GM23338 (cell line): ENCODE measurements around the gene MYLK4. TPM values are rescaled to one million over a fixed set of nuclear protein-coding genes. Genes with fewer than 3 reads are reported as not detected.

Experiments
- ATAC-seq: fragments of 200-7000 bp; cut with Tn5 transposase; 3 replicates; pipeline ENCODE4 v1.9.1; 2020
- DNase-seq: peaks from one replicate; pipeline ENCODE4 v3.0.0-alpha.2; 2015; ENCODE audit warnings: low spot score
- H2AFZ ChIP-seq: fragments of 200-600 bp; sonication (generic); 2 replicates; pipeline ENCODE4 v1.8.0; 2016; ENCODE audit warnings: antibody characterized with exemption, mild to moderate bottlenecking, moderate library complexity
- H3F3A ChIP-seq: fragments of 200-600 bp; sonication (generic); replicated peaks from 2 replicates; pipeline ENCODE4 v1.8.0; 2017; ENCODE audit warnings: antibody characterized with exemption, mixed run types, low read depth
- H3K27ac ChIP-seq: fragments of 200-600 bp; sonication (generic); 2 replicates; pipeline ENCODE4 v1.6.1; 2016; ENCODE audit warnings: low read depth
- H3K27me3 ChIP-seq: fragments of 200-600 bp; sonication (generic); 2 replicates; pipeline ENCODE4 v1.8.0; 2016; ENCODE audit warnings: mild to moderate bottlenecking, mixed run types, moderate library complexity; ENCODE audit not compliant: insufficient read depth
- H3K36me3 ChIP-seq: fragments of 200-600 bp; sonication (generic); 2 replicates; pipeline ENCODE4 v1.8.0; 2016; ENCODE audit warnings: mild to moderate bottlenecking; ENCODE audit not compliant: insufficient read depth
- H3K4me1 ChIP-seq: fragments of 200-600 bp; sonication (generic); 2 replicates; pipeline ENCODE4 v1.8.0; 2016; ENCODE audit warnings: mild to moderate bottlenecking, moderate library complexity; ENCODE audit not compliant: insufficient read depth
- H3K4me2 ChIP-seq: fragments of 200-600 bp; sonication (generic); 2 replicates; pipeline ENCODE4 v1.7.1; 2017; ENCODE audit warnings: mixed run types
- H3K4me3 ChIP-seq: fragments of 200-600 bp; sonication (generic); 2 replicates; pipeline ENCODE4 v1.6.1; 2016; ENCODE audit warnings: mixed run types
- H3K79me2 ChIP-seq: fragments of 200-600 bp; sonication (generic); replicated peaks from 2 replicates; pipeline ENCODE4 v1.8.0; 2017; ENCODE audit warnings: mild to moderate bottlenecking; ENCODE audit not compliant: insufficient read depth
- H3K9me2 ChIP-seq: fragments of 200-600 bp; sonication (generic); 2 replicates; pipeline ENCODE4 v1.8.0; 2017; ENCODE audit not compliant: insufficient read depth
- H4K20me1 ChIP-seq: fragments of 200-600 bp; sonication (generic); replicated peaks from 2 replicates; pipeline ENCODE4 v1.8.0; 2017; ENCODE audit warnings: mild to moderate bottlenecking; ENCODE audit not compliant: insufficient read depth
- H3K27ac Mint-ChIP-seq: 2 replicates; pipeline ENCODE4 v1.8.0; 2020; ENCODE audit warnings: inconsistent platforms, mild to moderate bottlenecking, moderate library complexity, mixed read lengths
- H3K27me3 Mint-ChIP-seq: 3 replicates; pipeline ENCODE4 v1.8.0; 2022; ENCODE audit warnings: low read depth, mild to moderate bottlenecking, moderate library complexity, mixed read lengths, inconsistent platforms; ENCODE audit not compliant: insufficient read depth, poor library complexity
- H3K36me3 Mint-ChIP-seq: 3 replicates; pipeline ENCODE4 v1.8.0; 2021; ENCODE audit warnings: low read depth, mild to moderate bottlenecking, inconsistent platforms, moderate library complexity, mixed read lengths
- H3K4me1 Mint-ChIP-seq: 3 replicates; pipeline ENCODE4 v1.8.0; 2020; ENCODE audit warnings: mild to moderate bottlenecking, inconsistent platforms, mixed read lengths
- H3K4me3 Mint-ChIP-seq: 3 replicates; pipeline ENCODE4 v1.8.0; 2021; ENCODE audit warnings: moderate library complexity, mild to moderate bottlenecking, inconsistent platforms, mixed read lengths
- H3K9me3 Mint-ChIP-seq: 3 replicates; pipeline ENCODE4 v1.8.0; 2020; ENCODE audit warnings: moderate library complexity, mild to moderate bottlenecking, inconsistent platforms, mixed read lengths
- CREB1 ChIP-seq: fragments of 250-450 bp; sonication (Bioruptor Pico); IDR thresholded peaks from 2 replicates; pipeline ENCODE4 v1.5.0; 2020; ENCODE audit warnings: low read depth, mild to moderate bottlenecking, moderate library complexity
- CTCF ChIP-seq, 2 experiments: fragments of 200-600 bp in 1 of 2; sonication (generic) in 1 of 2; conservative IDR thresholded peaks; 2 replicates each; pipeline versions ENCODE4 v1.5.1 to v1.6.1; 2016 to 2017; ENCODE audit warnings: antibody characterized with exemption in 2 of 2, low read depth in 2 of 2, mild to moderate bottlenecking in 2 of 2, moderate library complexity in 1 of 2
- ETS1 ChIP-seq: IDR thresholded peaks from 2 replicates; pipeline ENCODE4 v1.6.1; 2016; ENCODE audit warnings: antibody characterized with exemption
- EZH2 ChIP-seq: fragments of 200-600 bp; sonication (generic); IDR thresholded peaks from one replicate; pipeline ENCODE4 v1.8.0; 2017; ENCODE audit warnings: antibody characterized with exemption, mild to moderate bottlenecking, low read depth; ENCODE audit not compliant: unreplicated experiment
- EZH2phosphoT487 ChIP-seq: fragments of 200-600 bp; sonication (generic); IDR thresholded peaks from one replicate; pipeline ENCODE4 v1.8.1; 2018; ENCODE audit warnings: antibody characterized with exemption; ENCODE audit not compliant: unreplicated experiment
- JUNB ChIP-seq: IDR thresholded peaks from one replicate; pipeline ENCODE4 v1.6.1; 2016; ENCODE audit warnings: antibody characterized with exemption; ENCODE audit not compliant: unreplicated experiment
- NANOG ChIP-seq: IDR thresholded peaks from 2 replicates; pipeline ENCODE4 v1.6.1; 2016; ENCODE audit warnings: antibody characterized with exemption, borderline replicate concordance
- POLR2AphosphoS5 ChIP-seq: IDR thresholded peaks from 2 replicates; pipeline ENCODE4 v1.6.1; 2016; ENCODE audit warnings: antibody characterized with exemption, low read depth
- REST ChIP-seq: IDR thresholded peaks from one replicate; pipeline ENCODE4 v1.6.1; 2018; ENCODE audit warnings: antibody characterized with exemption; ENCODE audit not compliant: unreplicated experiment
- ZNF114 ChIP-seq: fragments of 250-450 bp; sonication (Bioruptor Pico); IDR thresholded peaks from 2 replicates; pipeline ENCODE4 v1.5.0; 2020; ENCODE audit warnings: mild to moderate bottlenecking, moderate library complexity
- ZNF331 ChIP-seq: fragments of 250-450 bp; sonication (Bioruptor Pico); IDR thresholded peaks from 2 replicates; pipeline ENCODE4 v1.5.0; 2020; ENCODE audit warnings: low read depth, mild to moderate bottlenecking, moderate library complexity
- polyA plus RNA-seq: library from polyadenylated mRNA; unstranded; fragments of >200 nt; fragmentation: Nextera tagmentation; extraction: Ambion mirVana; gene quantifications from 2 replicates; pipeline ENCODE4 v1.2.1, GENCODE V29; 2016
- total RNA-seq: library from RNA; depleted of rRNA; stranded (reverse); fragments of >200 nt; shearing (Covaris generic); gene quantifications from 2 replicates; pipeline ENCODE4 v1.2.3, GENCODE V29; 2014

Gene MYLK4
- total and polyA plus RNA-seq, 2 experiments from 2014 or later = 0.03 to 0.17 TPM

DNA sequence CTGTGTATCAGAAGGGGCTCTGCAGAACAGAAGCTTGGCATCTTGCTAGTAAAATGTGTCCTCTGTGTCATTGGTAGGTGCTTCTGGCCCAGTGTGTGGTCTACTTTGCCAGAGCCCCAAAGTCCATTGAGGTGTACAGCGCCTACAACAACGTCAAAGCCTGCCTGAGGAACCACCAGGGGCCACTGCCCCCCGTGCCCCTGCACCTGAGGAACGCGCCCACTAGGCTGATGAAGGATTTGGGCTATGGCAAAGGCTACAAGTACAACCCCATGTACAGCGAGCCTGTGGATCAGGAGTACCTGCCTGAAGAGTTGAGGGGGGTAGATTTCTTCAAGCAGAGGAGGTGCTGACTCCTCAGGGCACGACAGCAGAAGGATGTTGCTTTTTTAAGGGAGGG lies 34.2 kb upstream of the MYLK4 start:
- Histone ChIP-seq H3K27ac (no peak overlapping the region), H3F3A (no peaks in the 10 kb centered on the region), H2AFZ (no peak overlapping the region), H3K27me3 (no peaks in the 10 kb centered on the region), H3K4me1 (peaks cover 4% of the 10 kb centered on the region; the same call in 1 of the 2 replicates), H3K4me3 (no peak overlapping the region), H3K9me2 (no peaks in the 10 kb centered on the region), H3K79me2 (peaks cover 27% of the 10 kb centered on the region), H4K20me1 (peaks cover 11% of the 10 kb centered on the region), H3K36me3 (peaks cover 6% of the 10 kb centered on the region; the same call in 1 of the 2 replicates), H3K4me2 (no peak overlapping the region)
- Mint-ChIP-seq H3K4me1 (peaks cover 9% of the 10 kb centered on the region), H3K9me3 (no peaks in the 10 kb centered on the region; the same call in 2 of the 3 replicates), H3K4me3 (no peak overlapping the region), H3K27me3 (no peaks in the 10 kb centered on the region), H3K36me3 (peaks cover 35% of the 10 kb centered on the region), H3K27ac (no peak overlapping the region; the same call in 1 of the 2 replicates)
- DNase-seq = no peak
- TF ChIP-seq EZH2phosphoT487 (no peak), JUNB (no peak), ETS1 (no peak), CREB1 (CRISPR knock-in tag) (no peak), REST (no peak), CTCF (conservative IDR thresholded peaks at IDR 0.05; ENCODE audit: low read depth in 2 of 2) (no peak), EZH2 (no peak), ZNF114 (CRISPR knock-in tag) (no peak), POLR2AphosphoS5 (no peak)
- no peak for ATAC-seq

GRCh38 chr6:2784061-2784460 lies 33.3 kb upstream of the MYLK4 start:
- Histone ChIP-seq H3K4me2 (no peak overlapping the region), H4K20me1 (peaks cover 11% of the 10 kb centered on the region), H3K27ac (peak overlapping the region; percentile 57; the same call in 1 of the 2 replicates), H3K9me2 (no peaks in the 10 kb centered on the region), H3K36me3 (peaks cover 6% of the 10 kb centered on the region; the same call in 1 of the 2 replicates), H3K4me1 (peaks cover 4% of the 10 kb centered on the region; the same call in 1 of the 2 replicates), H2AFZ (no peak overlapping the region), H3K79me2 (peaks cover 33% of the 10 kb centered on the region), H3K4me3 (no peak overlapping the region), H3K27me3 (no peaks in the 10 kb centered on the region), H3F3A (no peaks in the 10 kb centered on the region)
- H3K9me3 Mint-ChIP-seq = no peaks in the 10 kb centered on the region; the same call in 2 of the 3 replicates
- H3K27ac Mint-ChIP-seq = peak overlapping the region; percentile 55; the same call in 1 of the 2 replicates
- no peaks in the 10 kb centered on the region for H3K27me3 Mint-ChIP-seq
- H3K4me1 Mint-ChIP-seq = peaks cover 9% of the 10 kb centered on the region
- no peak for DNase-seq
- H3K36me3 Mint-ChIP-seq = peaks cover 42% of the 10 kb centered on the region
- H3K4me3 Mint-ChIP-seq = no peak overlapping the region
- ATAC-seq = no peak
- TF ChIP-seq NANOG (no peak), POLR2AphosphoS5 (no peak), EZH2phosphoT487 (no peak), ZNF331 (CRISPR knock-in tag) (no peak), CTCF (conservative IDR thresholded peaks at IDR 0.05; ENCODE audit: low read depth in 2 of 2) (no peak), REST (no peak)
